Stimulated activated CD8-positive, alpha-beta memory T cell treated with anti-CD3 and anti-CD28 coated beads, Interleukin-12 subunit alpha, Interleukin-12 subunit beta, amount 100 ng/mL, for 24 hours (primary cell): ENCODE results near the gene TMED7.

Experiments
- DNase-seq: peaks from one replicate; pipeline ENCODE4 v3.0.0-alpha.2; 2020; ENCODE audit errors: extremely low read depth

Gene TMED7

DNA sequence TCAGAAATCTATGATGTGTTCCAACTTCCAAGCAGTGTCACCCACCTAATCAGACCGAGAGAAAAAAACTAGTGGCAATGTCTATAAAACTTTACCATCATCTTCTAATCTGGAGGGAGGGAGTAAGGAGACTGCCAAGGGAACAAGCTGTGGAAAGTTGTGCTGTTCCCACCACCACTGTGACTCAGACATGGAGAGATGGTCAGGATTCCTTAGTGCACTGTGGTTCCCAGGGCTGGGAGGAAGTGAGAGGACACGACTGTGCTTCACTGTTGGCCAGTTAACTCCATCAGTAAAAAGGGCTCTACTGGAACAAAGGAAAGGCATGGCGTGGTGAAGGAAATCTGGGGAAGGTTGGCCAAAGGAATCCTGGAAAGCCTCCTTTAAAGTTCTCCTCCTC lies 42.4 kb downstream of the TMED7 start:
- no peak for DNase-seq

DNA sequence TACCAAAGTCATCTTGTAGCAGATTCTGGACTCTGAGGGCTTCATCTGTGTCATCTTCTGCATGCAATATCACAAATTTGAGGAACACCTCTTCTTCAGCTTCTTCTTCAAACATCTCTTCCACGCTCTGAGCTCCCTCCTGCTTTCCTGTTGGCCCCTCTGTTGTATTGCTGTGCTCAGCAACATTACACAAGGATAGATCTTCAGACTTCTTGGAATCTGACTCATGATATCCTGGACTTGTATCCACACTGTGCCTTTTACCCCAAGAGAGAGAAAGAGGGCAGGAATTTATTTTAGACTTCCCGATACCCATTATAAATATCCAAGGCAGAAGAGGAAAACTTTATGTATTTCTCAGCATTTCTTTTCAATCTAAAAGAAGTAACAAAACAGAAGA lies 44.9 kb downstream of the TMED7 start:
- no peak for DNase-seq

DNA sequence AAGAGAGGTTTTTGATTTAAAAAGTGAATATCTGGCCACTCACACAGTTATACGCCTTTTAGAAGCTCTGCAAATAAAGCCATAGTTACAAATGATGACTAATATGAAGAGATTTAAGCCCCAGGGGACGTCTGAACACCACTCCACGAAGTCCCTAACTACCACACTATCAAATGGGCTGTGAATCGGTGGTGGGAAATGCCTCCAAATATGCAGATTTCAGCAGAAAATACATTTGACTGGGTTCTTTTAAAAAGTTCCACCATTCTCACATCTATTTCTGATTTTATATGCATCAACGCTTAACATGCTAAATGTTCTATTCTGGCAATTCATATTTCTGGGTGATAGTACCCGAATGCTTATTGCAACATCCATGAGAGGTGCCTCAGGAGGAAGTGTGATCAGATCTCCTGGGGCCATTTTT lies 46.1 kb downstream of the TMED7 start:
- DNase-seq, result no peak

DNA sequence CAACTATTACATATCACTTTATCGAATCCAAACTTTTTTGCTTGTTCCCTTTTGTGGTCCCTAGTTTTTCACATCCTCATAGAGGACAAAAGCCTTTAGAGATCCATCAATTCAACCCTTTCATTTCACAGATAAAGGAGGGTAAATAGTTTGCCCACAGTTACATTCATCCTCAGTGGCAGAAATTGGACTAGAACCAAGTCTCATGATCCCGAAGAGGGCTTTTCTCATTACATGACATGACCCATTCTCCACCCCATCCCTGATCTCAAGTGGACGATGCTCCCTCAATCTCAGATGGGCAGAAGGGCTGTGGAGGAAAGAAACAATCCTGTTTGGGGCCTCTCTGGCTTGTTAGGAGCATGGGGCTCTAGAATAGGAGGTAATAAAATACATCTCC lies 46.6 kb downstream of the TMED7 start:
- no peak for DNase-seq

DNA sequence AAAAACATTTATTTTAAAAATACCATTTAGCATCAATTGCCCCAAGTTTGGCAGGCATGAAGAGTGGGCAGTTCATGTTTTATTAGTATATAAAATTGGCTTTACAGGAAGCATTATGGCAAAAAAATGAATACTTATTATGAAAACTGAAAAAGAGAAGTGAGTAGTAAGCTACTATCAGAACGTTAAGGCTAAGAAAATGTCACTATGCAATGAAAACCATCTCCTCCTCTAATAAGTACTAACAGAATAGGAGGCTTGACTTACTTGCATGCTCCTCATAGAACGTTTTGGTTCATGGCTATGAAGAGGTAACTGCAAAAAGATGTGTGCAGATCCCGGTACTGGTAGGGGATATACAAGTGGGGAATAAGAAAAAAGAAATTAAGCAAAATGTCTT lies 47.2 kb downstream of the TMED7 start:
- no peak for DNase-seq

DNA sequence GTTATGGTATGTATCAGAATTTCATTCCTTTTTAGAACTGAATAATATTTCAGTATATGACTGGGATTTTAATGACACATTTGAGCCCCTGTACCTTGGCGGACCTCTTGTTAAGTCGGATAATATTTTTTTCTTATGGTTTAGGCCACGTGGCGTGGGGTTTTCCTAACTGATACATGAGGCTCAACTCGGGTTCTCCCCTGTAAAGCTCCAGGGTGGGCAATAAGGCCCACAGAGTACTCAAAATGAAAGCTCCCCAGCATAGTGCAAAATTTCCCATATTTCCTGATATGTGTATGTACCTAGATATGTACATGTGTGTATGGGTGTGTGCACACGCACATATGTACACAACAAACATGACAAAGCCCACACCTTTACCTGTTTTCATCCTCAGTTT lies 48.1 kb downstream of the TMED7 start:
- no peak for DNase-seq

DNA sequence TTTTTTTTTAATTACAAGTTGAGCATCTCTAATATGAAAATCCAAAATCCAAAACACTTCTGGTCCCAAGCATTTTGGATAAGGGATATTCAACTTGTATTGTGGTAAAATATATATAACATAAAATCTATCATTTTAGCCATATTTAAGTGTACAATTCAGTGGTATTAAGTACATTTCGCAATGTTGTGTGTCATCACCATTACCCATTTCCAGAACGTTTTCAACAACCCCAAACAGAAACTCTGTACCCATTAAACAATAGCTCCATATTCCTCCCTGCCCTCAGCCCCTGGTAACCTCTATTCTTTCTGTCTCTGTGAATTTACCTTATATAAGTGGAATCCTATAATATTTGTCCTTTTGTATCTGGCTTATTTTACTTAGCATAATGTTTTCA lies 48.5 kb downstream of the TMED7 start:
- DNase-seq, result no peak

DNA sequence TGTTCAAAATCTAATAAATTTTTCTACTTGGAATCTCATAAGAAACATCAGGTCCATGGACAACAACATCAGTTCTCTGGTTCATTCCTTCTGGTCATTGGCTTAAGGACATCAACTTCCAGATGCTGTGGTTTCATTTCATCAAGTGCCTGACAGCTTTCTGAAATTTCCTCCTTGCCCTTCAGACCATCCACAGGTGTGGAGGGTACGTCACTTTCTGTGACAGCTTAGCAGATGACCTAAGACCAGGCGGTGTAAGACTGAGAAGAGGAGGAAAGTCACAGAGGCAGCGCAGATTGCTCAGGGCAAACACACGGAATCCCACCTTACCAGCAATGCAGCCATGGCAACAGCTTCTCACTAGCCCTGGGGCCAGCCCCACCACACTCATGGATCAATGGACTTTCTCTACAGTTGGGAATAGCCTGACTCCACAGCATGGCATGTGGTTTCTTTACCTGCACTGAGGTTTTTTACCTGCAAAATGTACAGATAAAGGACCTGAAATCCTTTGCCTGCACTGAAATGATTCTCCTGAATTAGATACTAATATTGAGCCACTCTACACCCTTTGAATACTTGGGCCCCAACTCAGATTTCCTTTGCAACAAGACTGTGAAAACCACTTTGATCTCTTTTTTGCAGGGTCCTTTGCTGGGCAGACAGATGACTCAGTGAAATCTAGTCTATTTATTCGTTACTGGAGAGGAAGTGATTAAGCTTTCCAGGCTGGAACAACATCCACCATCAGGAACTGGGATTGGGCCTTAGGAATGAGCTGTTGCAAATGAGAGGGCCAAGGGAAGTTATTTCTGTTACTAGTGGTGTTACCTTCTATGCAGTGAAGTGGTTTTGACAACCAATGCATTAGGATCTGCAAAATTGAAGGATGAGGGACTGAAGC lies 50.4 kb downstream of the TMED7 start:
- DNase-seq, result no peak

DNA sequence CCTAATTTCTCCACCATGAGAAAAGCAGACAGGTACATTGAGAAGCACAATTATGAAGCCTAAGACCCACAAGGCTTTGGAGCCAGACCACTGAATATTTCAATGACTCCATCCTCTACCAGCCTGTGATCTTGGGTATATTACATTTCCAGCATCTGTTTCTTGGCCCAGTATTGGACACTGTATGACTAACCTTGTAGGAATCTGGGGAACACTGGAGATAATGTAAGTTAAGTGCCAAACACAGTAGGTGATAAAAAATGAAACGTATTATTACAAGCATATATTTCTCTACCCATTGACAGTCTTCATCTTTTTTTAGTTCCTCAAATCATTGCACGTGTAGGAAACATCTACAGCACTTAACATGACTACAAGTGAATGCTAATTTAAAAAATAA lies 52.7 kb downstream of the TMED7 start:
- no peak for DNase-seq

DNA sequence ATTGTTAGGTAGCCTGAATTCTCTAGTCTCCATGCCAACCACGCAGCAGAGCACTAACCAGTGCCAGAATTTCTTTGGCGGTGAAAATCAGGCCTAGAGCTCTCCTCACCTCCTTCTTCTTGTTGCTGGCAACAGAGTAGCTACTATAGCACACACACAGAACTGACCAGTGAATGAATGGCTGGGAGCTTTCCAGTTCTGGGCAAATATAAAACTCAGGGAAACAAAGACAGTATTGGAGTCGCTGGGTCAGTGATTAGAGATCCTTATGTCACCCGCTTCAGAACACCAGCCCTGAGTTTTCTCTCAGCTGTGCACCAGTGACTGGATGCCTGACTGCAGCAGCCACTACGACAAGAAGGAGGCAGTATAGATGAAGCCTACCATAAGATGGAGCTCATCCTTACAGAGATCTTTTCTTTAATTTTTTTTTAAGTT lies 54.4 kb downstream of the TMED7 start:
- no peak for DNase-seq

DNA sequence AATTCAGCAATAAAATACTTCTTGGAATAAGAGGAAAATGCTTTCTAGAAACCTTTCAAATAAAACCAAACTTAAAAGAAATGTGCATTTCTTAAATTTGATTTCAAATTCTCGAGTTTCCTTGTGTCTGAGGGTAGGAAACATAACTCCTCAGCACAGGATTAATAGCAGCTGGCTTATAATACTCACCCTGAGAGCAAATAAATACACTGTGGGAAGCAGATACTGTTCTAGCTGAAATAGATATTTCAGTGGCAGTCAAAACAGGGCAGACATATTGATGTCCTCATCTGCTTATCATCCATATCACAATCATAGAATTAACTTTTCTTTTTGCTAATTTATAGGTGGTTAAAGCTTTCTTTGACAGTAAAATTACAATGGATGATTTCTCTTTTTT lies 57.2 kb downstream of the TMED7 start:
- DNase-seq, result no peak

DNA sequence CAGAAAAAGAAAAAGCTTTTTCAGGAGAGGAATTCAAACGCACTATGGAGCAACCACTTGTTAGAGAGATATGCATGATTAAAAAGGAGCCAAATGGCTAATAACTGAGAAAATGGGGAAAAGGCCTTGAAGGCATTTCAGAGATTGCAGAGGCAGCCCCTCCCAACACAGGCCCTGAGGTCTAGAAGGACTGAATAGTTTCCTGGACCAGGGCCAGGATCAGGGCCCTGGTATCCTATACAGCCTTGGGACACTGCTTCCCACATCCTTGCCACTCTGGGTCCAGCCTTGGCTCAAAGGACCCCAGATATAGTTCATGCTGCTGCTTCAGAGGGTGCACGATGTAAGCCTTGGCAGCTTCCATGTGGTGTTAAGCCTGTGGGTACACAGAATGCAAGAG lies 60.6 kb downstream of the TMED7 start:
- DNase-seq, result no peak
